Caco-2 (cell line): ENCODE results near the gene PDZD2. TPM values are rescaled to one million over a fixed set of nuclear protein-coding genes. Genes with fewer than 3 reads are reported as not detected.

Source experiments
- BruUV-seq: library from RNA; stranded (reverse); fragments of 400-500 nt; replicated peaks from 2 replicates; lab custom pipeline; 2021; lab: Mats Ljungman, UMichigan
- CTCF ChIA-PET: fragments of 300-600 bp; sonication (Branson Sonifier 250); formaldehyde crosslinking; loops from one replicate; lab custom pipeline; 2022; ENCODE audit warnings: antibody characterized with exemption; lab: Charles Lee
- POLR2A ChIA-PET: fragments of 300-600 bp; sonication (Branson Sonifier 250); formaldehyde crosslinking; loops from one replicate; lab custom pipeline; 2022; ENCODE audit warnings: antibody characterized with exemption; lab: Charles Lee
- DNase-seq, 2 experiments: peaks; one replicate each; pipeline versions ENCODE4 v3.0.0 to v3.0.0-alpha.2; 2020 to 2022
- H3K27me3 ChIP-seq: replicated peaks from 2 replicates; pipeline ENCODE4 v1.6.0; 2011; ENCODE audit warnings: low read length; ENCODE audit not compliant: control insufficient read depth, insufficient read depth
- H3K36me3 ChIP-seq: 2 replicates; pipeline ENCODE4 v1.5.1; 2011; ENCODE audit warnings: low read length; ENCODE audit not compliant: control insufficient read depth, insufficient read depth
- H3K4me1 ChIP-seq: fragments of 250-450 bp; sonication (Bioruptor Pico); 2 replicates; pipeline ENCODE4 v1.5.1; 2020; ENCODE audit warnings: mild to moderate bottlenecking
- H3K4me3 ChIP-seq: 2 replicates; pipeline ENCODE4 v1.5.1; 2011; ENCODE audit warnings: low read depth, mild to moderate bottlenecking, control low read depth, low read length
- H3K9me3 ChIP-seq: fragments of 250-450 bp; sonication (Bioruptor Pico); 2 replicates; pipeline ENCODE4 v1.5.1; 2020; ENCODE audit warnings: mild to moderate bottlenecking, moderate library complexity
- H3K27ac Mint-ChIP-seq: one replicate; pipeline ENCODE4 v1.8.0; 2022; ENCODE audit warnings: mixed read lengths; ENCODE audit not compliant: unreplicated experiment
- H3K27me3 Mint-ChIP-seq: one replicate; pipeline ENCODE4 v1.8.0; 2022; ENCODE audit warnings: mixed read lengths; ENCODE audit not compliant: insufficient read depth, unreplicated experiment
- H3K36me3 Mint-ChIP-seq: one replicate; pipeline ENCODE4 v1.8.0; 2022; ENCODE audit warnings: mild to moderate bottlenecking, mixed read lengths; ENCODE audit not compliant: insufficient read depth, unreplicated experiment
- H3K4me1 Mint-ChIP-seq: one replicate; pipeline ENCODE4 v1.8.0; 2022; ENCODE audit warnings: low read depth, mixed read lengths; ENCODE audit not compliant: unreplicated experiment
- H3K4me3 Mint-ChIP-seq: one replicate; pipeline ENCODE4 v1.8.0; 2022; ENCODE audit warnings: mild to moderate bottlenecking, moderate library complexity, mixed read lengths; ENCODE audit not compliant: unreplicated experiment
- H3K9me3 Mint-ChIP-seq: one replicate; pipeline ENCODE4 v1.8.0; 2022; ENCODE audit warnings: mixed read lengths; ENCODE audit not compliant: unreplicated experiment
- intact Hi-C: fragments of 100-400 bp; cut with micrococcal nuclease; formaldehyde crosslinking; loops from one replicate; pipeline ENCODE4 v1.10.0; 2022; ENCODE audit not compliant: unreplicated experiment
- total RNA-seq: library from RNA; stranded (reverse); gene quantifications from 2 replicates; pipeline ENCODE4 v1.2.3, GENCODE V29; 2022
- TF ChIP-seq, protein P1 (sequence below), 2 experiments: fragments of 200-600 bp in 1 of 2; IDR thresholded peaks; 1 replicate in 1 of 2; 2 replicates in 1 of 2; pipeline versions ENCODE4 v1.5.1 to v1.8.0; 2011 to 2022; ENCODE audit warnings: antibody characterized with exemption in 1 of 2, control low read depth in 1 of 2, inconsistent platforms in 1 of 2, low read depth in 1 of 2, low read length in 1 of 2, mild to moderate bottlenecking in 1 of 2, moderate library complexity in 1 of 2; ENCODE audit not compliant: insufficient read depth in 1 of 2, severe bottlenecking in 1 of 2, unreplicated experiment in 1 of 2

PDZD2 gene
- total RNA-seq, 1 experiment from 2014 or later, result 0.16 TPM

DNA sequence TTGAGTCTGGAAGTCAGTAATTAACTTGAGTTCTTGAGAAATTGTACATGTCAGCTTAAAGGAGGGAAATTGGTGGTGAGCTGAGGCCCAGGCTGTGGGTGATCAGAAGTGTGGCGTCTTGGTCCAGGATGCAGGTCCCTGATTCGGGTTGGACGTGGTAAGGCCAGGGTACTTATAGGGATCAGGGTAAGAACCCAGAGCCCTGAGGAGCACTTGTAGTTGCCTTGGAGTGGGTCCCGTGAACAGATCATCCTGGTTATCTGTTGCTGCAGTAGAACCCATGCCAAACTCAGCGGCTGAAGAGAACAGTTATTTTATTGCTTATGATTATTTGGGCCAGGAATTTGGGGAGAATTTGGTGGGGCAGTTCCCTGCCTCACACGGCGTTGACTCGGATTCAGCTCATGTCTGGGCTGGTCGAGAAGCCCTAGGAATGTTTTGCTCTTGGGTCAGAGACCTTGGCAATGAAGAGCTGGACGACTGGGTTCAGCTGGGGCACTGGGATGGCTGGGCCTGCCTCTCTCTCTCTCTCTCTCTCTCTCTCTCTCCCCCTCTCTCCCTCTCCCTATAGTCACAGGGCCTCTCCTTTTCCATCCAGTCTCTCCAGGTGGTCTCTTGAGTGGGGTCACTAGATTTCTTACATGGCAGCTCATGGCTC lies 73.1 kb downstream of the PDZD2 start:
- no peaks in the 10 kb centered on the region for H3K36me3 Mint-ChIP-seq
- no peaks in the 10 kb centered on the region for H3K9me3 Mint-ChIP-seq
- intact Hi-C loops, result no loop called here
- Histone ChIP-seq H3K9me3 (no peaks in the 10 kb centered on the region), H3K4me3 (no peak overlapping the region), H3K27me3 (no peaks in the 10 kb centered on the region; the same call in 1 of the 2 replicates), H3K4me1 (no peaks in the 10 kb centered on the region), H3K36me3 (no peaks in the 10 kb centered on the region)
- TF ChIP-seq, protein P1, sequence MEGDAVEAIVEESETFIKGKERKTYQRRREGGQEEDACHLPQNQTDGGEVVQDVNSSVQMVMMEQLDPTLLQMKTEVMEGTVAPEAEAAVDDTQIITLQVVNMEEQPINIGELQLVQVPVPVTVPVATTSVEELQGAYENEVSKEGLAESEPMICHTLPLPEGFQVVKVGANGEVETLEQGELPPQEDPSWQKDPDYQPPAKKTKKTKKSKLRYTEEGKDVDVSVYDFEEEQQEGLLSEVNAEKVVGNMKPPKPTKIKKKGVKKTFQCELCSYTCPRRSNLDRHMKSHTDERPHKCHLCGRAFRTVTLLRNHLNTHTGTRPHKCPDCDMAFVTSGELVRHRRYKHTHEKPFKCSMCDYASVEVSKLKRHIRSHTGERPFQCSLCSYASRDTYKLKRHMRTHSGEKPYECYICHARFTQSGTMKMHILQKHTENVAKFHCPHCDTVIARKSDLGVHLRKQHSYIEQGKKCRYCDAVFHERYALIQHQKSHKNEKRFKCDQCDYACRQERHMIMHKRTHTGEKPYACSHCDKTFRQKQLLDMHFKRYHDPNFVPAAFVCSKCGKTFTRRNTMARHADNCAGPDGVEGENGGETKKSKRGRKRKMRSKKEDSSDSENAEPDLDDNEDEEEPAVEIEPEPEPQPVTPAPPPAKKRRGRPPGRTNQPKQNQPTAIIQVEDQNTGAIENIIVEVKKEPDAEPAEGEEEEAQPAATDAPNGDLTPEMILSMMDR (IDR thresholded peaks at IDR 0.05; ENCODE audit: insufficient read depth in 1 of 2, low read depth in 1 of 2, low read length in 1 of 2, severe bottlenecking in 1 of 2, unreplicated experiment in 1 of 2), result no peak
- no peak for DNase-seq
- H3K27me3 Mint-ChIP-seq, result no peaks in the 10 kb centered on the region
- CTCF ChIA-PET, result no interaction called here
- POLR2A ChIA-PET, result no interaction called here
- no peak overlapping the region for H3K4me3 Mint-ChIP-seq
- BruUV-seq, result no TSS peak
- H3K27ac Mint-ChIP-seq, result no peak overlapping the region
- H3K4me1 Mint-ChIP-seq, result no peaks in the 10 kb centered on the region

DNA sequence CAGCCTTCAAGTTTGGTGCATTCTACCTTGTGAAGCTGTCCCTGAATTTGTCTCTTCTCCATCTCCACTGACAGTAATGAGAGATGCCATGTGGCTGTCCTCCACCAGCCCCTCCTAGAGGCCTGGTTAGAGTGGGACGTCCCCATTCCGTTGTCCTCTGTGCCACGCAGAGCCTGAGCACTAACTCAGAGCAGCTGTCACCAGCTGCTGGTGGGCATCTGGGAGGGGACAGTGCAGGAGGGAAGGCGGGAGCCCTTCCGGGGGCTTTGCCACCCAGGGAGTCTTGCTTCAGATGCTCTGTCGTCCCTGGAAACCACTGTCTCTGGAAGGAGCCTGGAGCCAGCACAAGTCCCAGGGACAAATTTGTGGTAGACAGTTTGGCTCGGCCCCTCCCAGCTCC lies 78.6 kb downstream of the PDZD2 start:
- no peak overlapping the region for H3K4me3 Mint-ChIP-seq
- intact Hi-C loops, result no loop called here
- POLR2A ChIA-PET, result no interaction called here
- TF ChIP-seq, protein P1 (IDR thresholded peaks at IDR 0.05; ENCODE audit: insufficient read depth in 1 of 2, low read depth in 1 of 2, low read length in 1 of 2, severe bottlenecking in 1 of 2, unreplicated experiment in 1 of 2), result no peak
- Histone ChIP-seq H3K4me1 (no peaks in the 10 kb centered on the region), H3K4me3 (no peak overlapping the region), H3K27me3 (no peaks in the 10 kb centered on the region; the same call in none of the 2 replicates), H3K9me3 (no peaks in the 10 kb centered on the region), H3K36me3 (no peaks in the 10 kb centered on the region)
- peaks cover 11% of the 10 kb centered on the region for H3K9me3 Mint-ChIP-seq
- CTCF ChIA-PET, result interaction anchor here (0.6 kb wide), 1 partner anchor 136 kb away, joined by 4 read pairs; no protein-coding TSS in a partner anchor
- no peaks in the 10 kb centered on the region for H3K36me3 Mint-ChIP-seq
- no peak overlapping the region for H3K27ac Mint-ChIP-seq
- H3K4me1 Mint-ChIP-seq, result no peaks in the 10 kb centered on the region
- no peak for DNase-seq
- BruUV-seq, result no TSS peak
- peaks cover 5% of the 10 kb centered on the region for H3K27me3 Mint-ChIP-seq

DNA sequence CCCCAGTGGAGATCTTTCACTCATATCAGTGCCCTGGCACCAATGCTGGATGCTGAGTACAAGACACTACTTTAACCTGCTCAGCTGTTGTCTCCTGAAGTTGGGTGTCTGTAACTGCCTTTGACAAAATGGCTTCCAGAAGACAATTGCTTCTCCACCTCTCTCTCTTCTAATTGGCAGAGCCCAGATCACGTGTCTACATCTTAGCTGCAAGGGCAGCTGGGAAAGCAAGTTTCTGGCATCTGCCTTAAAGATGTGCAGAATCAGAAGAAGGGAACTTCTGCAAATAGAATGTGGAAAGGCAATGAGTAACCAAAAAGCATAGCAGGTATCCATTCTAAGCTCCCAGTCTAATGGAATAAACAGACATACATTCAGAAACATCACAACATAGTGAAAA lies 81.1 kb downstream of the PDZD2 start:
- H3K9me3 ChIP-seq, result no peaks in the 10 kb centered on the region
- CTCF ChIA-PET, result no interaction called here
- intact Hi-C loops, result no loop called here
- TF ChIP-seq, protein P1 (IDR thresholded peaks at IDR 0.05; ENCODE audit: insufficient read depth in 1 of 2, low read depth in 1 of 2, low read length in 1 of 2, severe bottlenecking in 1 of 2, unreplicated experiment in 1 of 2), result no peak
- Mint-ChIP-seq H3K4me3 (no peak overlapping the region), H3K27ac (no peak overlapping the region), H3K27me3 (peaks cover 5% of the 10 kb centered on the region), H3K9me3 (peaks cover 11% of the 10 kb centered on the region), H3K4me1 (no peaks in the 10 kb centered on the region), H3K36me3 (no peaks in the 10 kb centered on the region)
- no peak overlapping the region for H3K4me3 ChIP-seq
- no peaks in the 10 kb centered on the region; the same call in 1 of the 2 replicates for H3K27me3 ChIP-seq
- no peaks in the 10 kb centered on the region for H3K36me3 ChIP-seq
- no TSS peak for BruUV-seq
- DNase-seq, result no peak
- POLR2A ChIA-PET, result no interaction called here
- no peaks in the 10 kb centered on the region for H3K4me1 ChIP-seq
